Bone marrow (tissue), 2 donors: ENCODE data around the gene DDX42.
A peak's percentile ranks its signal among the peaks of the same experiment; 100 is the strongest.

Experiments
- DNase-seq, 2 donors: peaks; one replicate each; lab custom pipeline; 2025; lab: John Stamatoyannopoulos, UW

DDX42 gene, protein sequence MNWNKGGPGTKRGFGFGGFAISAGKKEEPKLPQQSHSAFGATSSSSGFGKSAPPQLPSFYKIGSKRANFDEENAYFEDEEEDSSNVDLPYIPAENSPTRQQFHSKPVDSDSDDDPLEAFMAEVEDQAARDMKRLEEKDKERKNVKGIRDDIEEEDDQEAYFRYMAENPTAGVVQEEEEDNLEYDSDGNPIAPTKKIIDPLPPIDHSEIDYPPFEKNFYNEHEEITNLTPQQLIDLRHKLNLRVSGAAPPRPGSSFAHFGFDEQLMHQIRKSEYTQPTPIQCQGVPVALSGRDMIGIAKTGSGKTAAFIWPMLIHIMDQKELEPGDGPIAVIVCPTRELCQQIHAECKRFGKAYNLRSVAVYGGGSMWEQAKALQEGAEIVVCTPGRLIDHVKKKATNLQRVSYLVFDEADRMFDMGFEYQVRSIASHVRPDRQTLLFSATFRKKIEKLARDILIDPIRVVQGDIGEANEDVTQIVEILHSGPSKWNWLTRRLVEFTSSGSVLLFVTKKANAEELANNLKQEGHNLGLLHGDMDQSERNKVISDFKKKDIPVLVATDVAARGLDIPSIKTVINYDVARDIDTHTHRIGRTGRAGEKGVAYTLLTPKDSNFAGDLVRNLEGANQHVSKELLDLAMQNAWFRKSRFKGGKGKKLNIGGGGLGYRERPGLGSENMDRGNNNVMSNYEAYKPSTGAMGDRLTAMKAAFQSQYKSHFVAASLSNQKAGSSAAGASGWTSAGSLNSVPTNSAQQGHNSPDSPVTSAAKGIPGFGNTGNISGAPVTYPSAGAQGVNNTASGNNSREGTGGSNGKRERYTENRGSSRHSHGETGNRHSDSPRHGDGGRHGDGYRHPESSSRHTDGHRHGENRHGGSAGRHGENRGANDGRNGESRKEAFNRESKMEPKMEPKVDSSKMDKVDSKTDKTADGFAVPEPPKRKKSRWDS

GRCh38 chr17:63774141-63774968 lies at the start of gene DDX42:
TSS of gene DDX42 (plus strand) at chr17:63774170. CDS start at chr17:63787050, 12,880 bp downstream.
- DNase-seq, result peak in 1 of 2 donors; percentile 47

DNA sequence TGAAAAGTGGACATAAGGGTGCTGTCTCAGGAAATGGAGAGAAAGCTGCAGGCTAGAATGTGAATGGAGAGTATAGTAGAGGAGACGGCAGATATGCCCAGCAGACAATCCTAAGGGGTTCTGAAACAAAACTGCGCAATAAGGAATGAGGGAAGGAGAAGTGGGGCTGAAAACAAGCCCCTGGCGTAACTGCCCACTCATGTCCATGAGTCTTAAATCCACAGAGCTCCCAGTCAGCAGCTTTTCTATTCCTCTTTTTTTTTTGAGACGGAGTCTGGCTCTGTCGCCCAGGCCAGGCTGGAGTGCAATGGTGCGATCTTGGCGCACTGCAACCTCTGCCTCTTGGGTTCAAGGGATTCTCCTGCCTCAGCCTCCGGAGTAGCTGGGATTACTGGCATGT lies 38.3 kb upstream of the DDX42 start:
- no peak for DNase-seq

- peak in 1 of 2 donors; percentile 21 for DNase-seq
Measured at GRCh38 chr17:63740464-63741142, 33.4 kb upstream of the DDX42 start.

GRCh38 chr17:63741143-63741407 lies 32.9 kb upstream of the DDX42 start:
- DNase-seq, result no peak

DNA sequence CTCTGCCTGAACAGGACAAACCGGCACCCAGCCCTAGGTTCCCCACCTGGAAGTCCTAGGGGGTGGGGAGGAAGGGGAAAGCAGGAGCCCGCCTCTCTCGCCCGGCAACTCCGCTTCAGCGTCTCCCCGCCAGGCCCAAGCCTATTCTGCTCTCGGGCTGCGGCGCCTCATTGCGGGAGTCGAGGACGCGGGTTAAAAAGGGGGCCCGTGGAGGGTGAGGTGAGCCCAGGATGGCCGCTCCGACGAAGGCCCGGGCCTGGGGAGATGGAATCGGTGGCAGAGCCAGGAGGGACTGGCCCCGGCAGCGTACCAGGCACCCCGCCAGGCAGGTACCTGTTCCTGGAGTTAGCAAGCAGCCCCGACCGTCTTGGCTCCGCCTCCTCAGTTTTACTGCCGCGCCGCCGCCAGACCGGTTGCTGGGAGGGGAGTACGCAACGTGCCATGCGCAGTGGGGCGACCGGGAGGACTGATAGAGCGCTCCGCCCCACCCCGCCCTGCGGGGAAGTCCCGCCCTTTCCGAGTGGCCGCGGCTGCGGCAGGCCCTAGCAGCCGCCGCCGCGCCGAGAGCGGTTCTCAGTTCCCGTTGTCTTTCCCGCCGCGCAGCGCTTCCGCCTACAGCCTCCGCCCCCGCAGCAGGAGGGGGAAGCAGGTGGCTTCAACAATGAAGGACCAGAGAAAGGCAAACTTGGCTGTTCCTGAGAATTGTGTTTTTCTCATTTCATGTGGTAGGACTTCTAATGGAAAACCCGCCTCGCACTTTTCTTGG lies 32.4 kb upstream of the DDX42 start, which contains the start of gene STRADA:
Gene STRADA (minus strand): TSS at position 392 of the 766 bp plus-strand sequence. CDS start 13,430 bp downstream, outside the sequence.
- DNase-seq, result peak; percentile 91 to 97

- DNase-seq, result peak in 1 of 2 donors; percentile 79
Measured at GRCh38 chr17:63751806-63752205, 22.2 kb upstream of the DDX42 start.

DNA sequence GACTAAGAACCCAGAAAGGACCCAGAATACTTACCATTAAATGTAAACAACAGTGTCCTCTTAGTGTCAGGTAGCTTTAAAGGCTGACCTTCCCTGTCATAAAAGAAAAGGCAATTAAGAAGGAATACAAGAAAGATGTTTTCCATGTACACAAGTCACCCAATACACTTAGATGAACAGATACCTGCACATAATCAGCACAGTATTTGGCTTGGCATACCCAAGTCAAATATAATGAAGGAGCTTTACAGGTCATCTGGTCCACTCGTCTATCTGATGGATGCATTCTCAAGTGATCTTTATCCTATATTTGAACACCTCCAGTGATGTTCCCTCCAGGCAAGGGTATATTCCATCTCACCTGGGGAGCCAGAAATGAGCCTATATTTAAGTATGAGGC lies 21.3 kb upstream of the DDX42 start:
- DNase-seq, result no peak

DNA sequence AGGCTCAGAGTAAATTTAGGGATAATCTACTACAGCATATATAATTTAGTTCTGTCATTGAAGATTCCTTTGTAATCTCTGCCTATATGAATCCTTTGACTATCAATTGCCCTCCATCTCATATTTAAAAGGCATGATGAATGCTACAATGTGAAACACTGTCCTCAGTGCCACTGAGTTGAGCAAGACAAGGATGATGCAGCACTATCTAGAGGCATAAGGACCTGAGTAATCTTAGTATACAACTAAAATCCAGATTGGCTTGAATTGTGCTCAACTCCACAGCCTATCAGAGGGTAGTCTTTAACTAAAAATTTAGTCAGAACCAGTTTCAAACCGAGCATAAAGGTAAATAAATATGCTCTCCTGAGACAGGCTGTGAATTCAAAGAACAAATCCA lies 20.8 kb upstream of the DDX42 start:
- DNase-seq, result no peak

DNA sequence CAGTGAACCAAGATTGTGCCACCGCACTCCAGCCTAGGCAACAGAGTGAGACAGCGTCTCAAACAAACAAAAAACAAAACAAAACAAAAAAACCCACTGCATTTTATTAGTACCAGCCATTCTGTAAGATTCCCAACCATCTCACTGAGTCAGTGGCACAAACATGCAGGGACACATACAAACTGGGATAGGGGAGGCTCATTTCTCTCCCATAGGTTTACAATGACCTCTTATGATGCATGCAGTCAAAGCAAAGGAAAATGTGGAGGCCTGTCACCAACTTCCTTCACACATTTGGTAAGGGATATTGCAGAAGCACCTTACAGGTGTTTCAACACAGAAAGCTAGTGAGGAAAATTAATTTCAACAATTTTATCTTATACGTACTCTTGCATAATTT lies 19.9 kb upstream of the DDX42 start:
- no peak for DNase-seq

DNA sequence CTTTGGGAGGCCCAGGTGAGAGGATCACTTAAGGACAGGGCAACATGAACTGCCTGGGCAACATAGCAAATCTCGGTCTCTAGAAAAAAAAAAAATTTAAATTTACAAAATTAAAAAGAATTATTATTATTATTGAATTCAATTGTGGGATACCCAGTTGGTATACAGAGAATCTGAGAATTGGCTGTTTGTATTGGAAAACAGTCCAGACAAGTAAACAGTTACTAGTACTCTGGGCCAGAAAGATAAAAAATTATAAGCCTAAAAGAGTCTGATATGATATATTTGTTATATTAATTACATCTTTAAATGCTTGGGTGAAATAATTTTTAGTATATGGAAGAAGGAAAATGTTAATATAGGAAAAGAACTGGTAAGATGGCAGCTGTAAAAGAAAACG lies 15.5 kb upstream of the DDX42 start:
- no peak for DNase-seq

GRCh38 chr17:63760771-63761539 lies 13.0 kb upstream of the DDX42 start:
- DNase-seq, result no peak

DNA sequence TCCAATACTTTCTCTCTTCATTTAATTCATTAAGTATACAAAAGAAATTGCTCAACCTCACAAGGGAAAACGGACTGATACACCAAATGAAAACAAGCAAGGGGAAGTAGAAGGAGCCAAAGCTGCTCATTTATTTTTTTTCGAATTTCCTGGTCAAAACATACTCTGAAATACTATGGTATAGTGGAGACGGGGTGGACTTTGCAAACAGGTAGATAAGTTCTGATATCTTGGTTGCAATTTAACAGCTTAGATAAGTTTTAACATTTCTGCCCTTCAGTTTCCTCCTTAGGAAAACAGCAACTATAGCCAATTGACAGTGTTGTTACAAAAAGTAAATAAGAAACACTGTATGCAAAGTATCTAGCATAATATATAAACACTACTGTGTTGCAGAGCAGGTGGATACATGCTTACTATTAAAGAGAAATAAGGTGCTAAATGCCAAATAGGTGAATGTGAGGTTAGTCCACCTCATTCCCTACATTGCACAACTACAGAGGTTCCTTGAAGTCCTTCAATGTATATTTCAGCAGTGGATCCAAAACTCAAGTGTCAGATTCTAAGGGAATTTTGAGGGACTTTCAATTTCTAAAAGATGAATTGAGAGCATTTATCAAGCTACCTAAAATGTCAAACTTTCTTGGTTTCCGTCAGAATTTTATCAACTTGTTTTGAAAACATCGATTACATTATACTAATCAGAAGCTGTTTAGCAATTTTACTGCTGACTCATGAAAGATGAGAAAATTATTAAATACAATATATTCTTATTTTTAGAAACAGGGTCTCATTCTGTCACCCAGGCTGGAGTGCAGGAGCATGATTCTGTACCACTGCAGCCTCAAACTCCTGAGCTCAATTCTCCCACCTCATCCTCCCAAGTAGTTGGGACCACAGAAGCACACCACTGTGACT lies 11.6 kb upstream of the DDX42 start:
- no peak for DNase-seq

DNA sequence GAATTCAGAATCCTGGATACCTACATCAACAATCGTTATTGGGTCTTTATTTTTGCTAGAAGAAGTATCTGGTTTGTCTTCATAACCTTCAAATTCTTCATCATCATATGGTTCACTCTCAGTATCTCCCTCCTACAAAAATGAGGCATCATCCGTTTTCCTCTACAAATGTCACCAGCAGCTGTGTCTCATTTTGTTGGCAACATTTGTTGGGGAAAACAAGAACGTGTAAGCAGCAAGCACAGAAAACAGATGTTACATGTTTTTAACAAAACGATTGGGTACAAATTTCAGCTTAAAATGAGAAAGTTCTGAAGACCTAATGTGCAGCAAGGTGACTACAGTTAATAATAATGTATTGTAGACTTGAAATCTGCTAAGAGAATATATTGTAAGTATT lies 9.3 kb upstream of the DDX42 start:
- no peak for DNase-seq

DNA sequence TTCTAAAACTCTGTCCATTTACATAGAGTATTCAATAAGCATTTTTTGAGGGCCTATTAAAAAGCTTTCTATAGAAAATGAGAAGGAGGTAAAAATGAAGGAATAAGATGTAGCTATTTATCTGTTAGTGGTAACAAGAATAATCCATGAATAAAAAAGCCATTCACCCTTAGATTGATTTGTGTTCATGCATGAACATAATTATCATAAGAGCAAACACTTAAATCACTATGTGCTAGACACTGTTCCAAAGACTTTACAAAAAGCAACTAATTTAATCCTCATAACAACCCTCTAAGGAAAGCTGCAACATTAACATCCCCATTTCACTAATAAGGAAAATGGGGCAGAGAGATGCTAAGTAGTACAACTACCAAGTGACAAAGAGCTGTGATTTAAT lies 7.2 kb upstream of the DDX42 start:
- DNase-seq, result no peak

DNA sequence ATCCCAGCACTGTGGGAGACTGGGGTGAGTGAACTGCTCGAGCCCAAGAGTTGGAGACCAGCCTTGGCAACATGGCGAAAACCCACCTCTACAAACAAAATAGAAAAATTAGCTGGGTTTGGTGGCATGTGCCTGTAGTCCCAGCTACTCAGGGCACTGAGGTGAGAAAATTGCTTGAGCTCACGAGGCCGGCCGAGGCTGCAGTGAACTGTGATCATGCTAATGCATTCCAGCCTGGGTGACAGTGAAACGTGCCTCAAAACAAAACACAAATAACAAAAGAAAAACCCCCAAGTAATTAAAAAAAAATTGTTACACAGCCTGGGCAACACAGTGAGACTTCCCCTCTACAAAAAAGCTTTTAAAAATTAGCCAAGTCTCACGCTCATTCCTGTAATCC lies 5.5 kb upstream of the DDX42 start:
- DNase-seq, result no peak

- DNase-seq, result no peak
Measured at GRCh38 chr17:63772801-63773271, 1.1 kb upstream of the DDX42 start.

- DNase-seq, result peak; percentile 94 to 96
Measured at GRCh38 chr17:63773272-63774140, 464 bp upstream of the DDX42 start, which contains the start of gene CCDC47. TSS of gene CCDC47 (minus strand) at chr17:63773597. CDS start at chr17:63766175, 7,422 bp downstream.

DNA sequence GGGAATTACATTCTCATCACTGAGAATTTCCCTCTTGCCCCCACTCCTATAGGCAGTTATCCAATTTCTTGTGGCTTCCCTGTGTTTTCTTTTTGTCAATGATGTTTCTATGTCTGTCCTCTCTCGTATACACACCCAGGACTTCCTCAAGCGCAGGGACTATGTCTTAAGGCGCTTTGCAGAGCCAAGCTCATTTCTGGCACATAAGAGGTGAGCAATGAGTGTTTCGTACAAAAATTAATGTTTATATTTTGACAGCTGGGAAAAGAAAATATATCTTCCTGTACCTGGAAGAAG lies 947 bp downstream of the DDX42 start:
- no peak for DNase-seq
